ENCODE measurements around the gene SAMD1.

SAMD1 gene

GRCh38 chr19:14112809-14113385 is 22.3 kb upstream of the SAMD1 start:
- DNase-seq, result no peak

- peak; percentile 21 for DNase-seq
Measured at GRCh38 chr19:14112051-14112808, 21.7 kb upstream of the SAMD1 start.

- no peak for DNase-seq
Measured at GRCh38 chr19:14111486-14111885, 20.9 kb upstream of the SAMD1 start.

GRCh38 chr19:14110650-14111049 is 20.1 kb upstream of the SAMD1 start:
- DNase-seq, result no peak

GRCh38 chr19:14107581-14108461 is 17.3 kb upstream of the SAMD1 start:
- no peak for DNase-seq

GRCh38 chr19:14106840-14107239 is 16.3 kb upstream of the SAMD1 start:
- DNase-seq, result no peak

- DNase-seq, result no peak
Measured at GRCh38 chr19:14105680-14106079, 15.1 kb upstream of the SAMD1 start.

GRCh38 chr19:14103310-14103709 is 12.8 kb upstream of the SAMD1 start:
- no peak for DNase-seq

GRCh38 chr19:14102756-14103155 is 12.2 kb upstream of the SAMD1 start:
- no peak for DNase-seq

- no peak for DNase-seq
Measured at GRCh38 chr19:14102102-14102696, 11.6 kb upstream of the SAMD1 start.

- DNase-seq, result no peak
Measured at GRCh38 chr19:14101003-14101545, 10.5 kb upstream of the SAMD1 start.

GRCh38 chr19:14097532-14098151 is 7.1 kb upstream of the SAMD1 start:
- no peak for DNase-seq

GRCh38 chr19:14096272-14096992 is 5.9 kb upstream of the SAMD1 start:
- DNase-seq, result no peak

GRCh38 chr19:14094854-14095253 is 4.3 kb upstream of the SAMD1 start:
- no peak for DNase-seq

GRCh38 chr19:14093117-14093823 is 2.7 kb upstream of the SAMD1 start:
- DNase-seq, result no peak

- DNase-seq, result no peak
Measured at GRCh38 chr19:14091813-14092462, 1.4 kb upstream of the SAMD1 start.

- peak; percentile 65 for DNase-seq
Measured at GRCh38 chr19:14091081-14091812, 696 bp upstream of the SAMD1 start.

GRCh38 chr19:14089662-14090508 is 666 bp downstream of the SAMD1 start:
- peak; percentile 58 for DNase-seq

GRCh38 chr19:14089412-14089661 is 1.2 kb downstream of the SAMD1 start:
- DNase-seq, result peak; percentile 21
